GM12891 (cell line): ENCODE measurements around the gene MYH9.

Source experiments
- PAX5 ChIP-seq: IDR thresholded peaks from 2 replicates; pipeline ENCODE4 v1.6.1; 2011; ENCODE audit warnings: low read length, moderate library complexity, mild to moderate bottlenecking; ENCODE audit not compliant: insufficient read depth, severe bottlenecking
- POLR2A ChIP-seq: IDR thresholded peaks from 2 replicates; pipeline ENCODE4 v1.6.1; 2011; ENCODE audit warnings: low read depth, low read length, control low read depth
- POLR2AphosphoS5 ChIP-seq: IDR thresholded peaks from 2 replicates; pipeline ENCODE4 v1.6.1; 2011; ENCODE audit warnings: low read depth, low read length, control low read depth
- TAF1 ChIP-seq: IDR thresholded peaks from 2 replicates; pipeline ENCODE4 v1.6.1; 2011; ENCODE audit warnings: low read depth, low read length, control low read depth

- TF ChIP-seq PAX5, result no peak
- TF ChIP-seq TAF1, result no peak
- TF ChIP-seq POLR2AphosphoS5, result no peak
- no peak for TF ChIP-seq POLR2A
Measured at GRCh38 chr22:36432592-36433317, 45.0 kb upstream of the MYH9 start.
